GM10266 (cell line): Measurements from ENCODE around the gene S100PBP.

Experiments used
- DNase-seq: peaks from one replicate; pipeline ENCODE4 v3.0.0; 2012; ENCODE audit errors: extremely low spot score
- TF ChIP-seq, protein P1 (sequence below): IDR thresholded peaks from 2 replicates; pipeline ENCODE4 v1.5.1; 2012; ENCODE audit warnings: mild to moderate bottlenecking, low read depth; ENCODE audit not compliant: control insufficient read depth, insufficient read depth; ENCODE audit errors: missing control alignments

The S100PBP gene

DNA sequence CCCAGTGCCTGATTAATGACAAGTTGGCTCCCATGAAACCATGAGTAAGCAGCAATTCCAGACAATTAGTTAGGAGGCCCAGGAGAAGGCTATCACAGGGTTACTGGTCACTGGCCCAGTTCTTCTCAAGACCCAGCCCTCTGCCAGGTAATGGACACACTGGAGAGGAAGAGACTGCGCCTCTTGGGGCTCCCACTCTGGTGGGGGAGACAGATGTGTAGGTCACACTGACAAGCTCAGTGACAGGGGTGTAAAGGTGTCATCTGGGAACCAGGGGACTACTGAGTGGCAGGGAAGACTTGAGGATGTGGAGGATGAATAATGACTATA is 73.8 kb downstream of the S100PBP start:
- DNase-seq: no peak
- TF ChIP-seq, protein P1, sequence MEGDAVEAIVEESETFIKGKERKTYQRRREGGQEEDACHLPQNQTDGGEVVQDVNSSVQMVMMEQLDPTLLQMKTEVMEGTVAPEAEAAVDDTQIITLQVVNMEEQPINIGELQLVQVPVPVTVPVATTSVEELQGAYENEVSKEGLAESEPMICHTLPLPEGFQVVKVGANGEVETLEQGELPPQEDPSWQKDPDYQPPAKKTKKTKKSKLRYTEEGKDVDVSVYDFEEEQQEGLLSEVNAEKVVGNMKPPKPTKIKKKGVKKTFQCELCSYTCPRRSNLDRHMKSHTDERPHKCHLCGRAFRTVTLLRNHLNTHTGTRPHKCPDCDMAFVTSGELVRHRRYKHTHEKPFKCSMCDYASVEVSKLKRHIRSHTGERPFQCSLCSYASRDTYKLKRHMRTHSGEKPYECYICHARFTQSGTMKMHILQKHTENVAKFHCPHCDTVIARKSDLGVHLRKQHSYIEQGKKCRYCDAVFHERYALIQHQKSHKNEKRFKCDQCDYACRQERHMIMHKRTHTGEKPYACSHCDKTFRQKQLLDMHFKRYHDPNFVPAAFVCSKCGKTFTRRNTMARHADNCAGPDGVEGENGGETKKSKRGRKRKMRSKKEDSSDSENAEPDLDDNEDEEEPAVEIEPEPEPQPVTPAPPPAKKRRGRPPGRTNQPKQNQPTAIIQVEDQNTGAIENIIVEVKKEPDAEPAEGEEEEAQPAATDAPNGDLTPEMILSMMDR: no peak

DNA sequence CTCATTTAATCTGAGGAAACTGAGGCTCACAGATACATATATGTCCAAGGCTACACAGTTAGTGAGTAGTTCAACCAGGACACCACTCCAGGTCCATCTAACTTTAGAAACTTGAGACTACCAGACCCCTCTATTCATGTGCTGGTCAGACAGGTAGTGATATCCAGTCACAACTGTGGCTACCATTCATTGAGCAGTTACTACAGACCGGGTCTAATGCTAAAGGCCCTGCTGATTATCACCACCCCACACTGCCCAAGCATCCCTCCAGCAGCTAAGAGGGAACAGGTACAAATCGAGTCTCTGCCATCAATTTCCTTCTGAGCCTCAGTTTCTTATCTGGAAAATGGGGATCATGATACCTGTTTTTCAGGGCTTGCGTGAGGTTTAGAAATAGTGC is 74.2 kb downstream of the S100PBP start:
- TF ChIP-seq, protein P1: no peak
- no peak for DNase-seq

- TF ChIP-seq, protein P1: peak; percentile 82
- DNase-seq: peak; percentile 76
These were observed 75.1 kb downstream of the S100PBP start for GRCh38 chr1:32892368-32893197.

DNA sequence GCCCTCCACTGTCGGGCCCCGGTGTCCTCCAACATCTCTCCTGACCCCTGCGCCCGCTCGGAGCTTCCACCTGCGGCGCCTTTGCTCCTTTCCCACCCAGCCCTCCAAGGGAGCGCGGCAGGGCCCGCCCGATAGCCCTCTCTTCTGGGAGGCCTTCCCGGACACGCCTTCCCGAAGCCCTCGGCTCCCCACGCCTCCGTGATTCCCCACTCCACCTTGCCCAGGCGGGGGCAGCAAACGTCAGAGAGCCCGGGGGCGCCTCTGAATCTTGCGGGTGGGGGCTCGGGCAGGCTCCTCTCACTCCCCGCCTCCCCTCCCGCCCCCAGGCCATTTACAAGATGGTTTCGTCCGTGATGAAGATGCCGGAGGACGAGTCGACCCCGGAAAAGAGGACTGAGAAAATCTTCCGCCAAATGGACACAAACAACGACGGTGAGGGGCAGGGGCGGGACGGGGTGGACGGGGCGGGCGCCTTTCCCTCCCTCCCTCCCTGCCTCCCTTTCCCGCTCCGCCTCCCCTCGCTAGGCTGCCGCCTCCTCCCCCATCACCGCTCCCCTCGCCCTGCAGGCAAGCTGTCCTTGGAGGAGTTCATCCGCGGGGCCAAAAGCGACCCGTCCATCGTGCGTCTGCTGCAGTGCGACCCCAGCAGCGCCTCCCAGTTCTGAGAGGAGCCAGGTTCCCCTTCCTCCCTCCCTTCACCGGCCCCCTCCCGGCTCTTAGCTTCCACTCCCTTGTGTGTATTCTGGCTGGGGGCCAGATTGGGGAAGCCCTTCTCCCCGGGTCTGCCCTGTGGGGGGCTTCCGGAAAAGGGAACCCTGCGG is 76.0 kb downstream of the S100PBP start:
- no peak for DNase-seq
- TF ChIP-seq, protein P1: peak; percentile 20

DNA sequence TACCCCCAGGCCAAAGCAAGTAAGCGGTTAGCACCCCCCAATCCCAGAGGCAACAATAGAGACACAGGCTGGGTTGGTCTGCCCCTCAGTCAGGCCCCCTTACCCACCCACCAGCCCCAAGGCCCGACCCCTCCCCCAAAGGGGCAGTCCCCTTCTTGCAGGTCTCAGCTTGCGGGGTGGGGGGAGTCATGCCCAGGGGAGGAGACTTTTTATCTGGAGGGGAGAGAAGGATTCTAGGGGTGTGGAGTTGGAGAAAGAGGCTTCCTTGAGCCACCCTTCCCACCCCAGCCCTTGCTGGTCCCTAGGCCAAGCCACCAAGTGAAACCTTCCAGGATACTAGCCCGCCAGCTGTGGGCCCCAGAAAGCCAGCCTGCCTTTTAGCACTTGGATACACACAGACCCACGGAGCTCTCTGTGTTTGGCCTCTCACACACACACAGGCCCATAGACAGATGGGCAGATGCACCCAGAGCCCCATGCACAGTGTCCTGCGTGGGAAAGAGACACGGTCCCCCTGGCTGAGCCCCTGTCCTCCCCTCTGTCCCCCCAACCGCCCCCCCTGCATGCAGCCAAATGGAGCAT is 76.7 kb downstream of the S100PBP start:
- TF ChIP-seq, protein P1: no peak
- DNase-seq: no peak

- TF ChIP-seq, protein P1: no peak
These were observed 77.2 kb downstream of the S100PBP start for GRCh38 chr1:32894681-32895080.

More at GRCh38 chr1:32894681-32895080, 77.2 kb downstream of the S100PBP start:
- DNase-seq: no peak
